HG03025 (cell line): Measurements from ENCODE around the gene MACROD2.
"Not testable (repeated sequence)": the region's sequence is repeated elsewhere in the genome, so short reads cannot be mapped to it uniquely, and the experiment has no call there.

Experiments used
- ATAC-seq: cut with Tn5 transposase; IDR thresholded peaks from one replicate; pipeline ENCODE4 v1.9.1; 2021; ENCODE audit warnings: mild to moderate bottlenecking, moderate library complexity; ENCODE audit not compliant: unreplicated experiment, low FRiP score

MACROD2 gene

GRCh38 chr20:15079594-15080340, 1084.5 kb downstream of the MACROD2 start:
- no peak for ATAC-seq

GRCh38 chr20:15081261-15081660, 1085.9 kb downstream of the MACROD2 start:
- no peak for ATAC-seq

- no peak for ATAC-seq
Observed at GRCh38 chr20:15091421-15092037, 1096.2 kb downstream of the MACROD2 start.

GRCh38 chr20:15098351-15098750, 1103.0 kb downstream of the MACROD2 start:
- no peak for ATAC-seq

GRCh38 chr20:15099130-15099529, 1103.8 kb downstream of the MACROD2 start:
- ATAC-seq = no peak

GRCh38 chr20:15100506-15101160, 1105.3 kb downstream of the MACROD2 start:
- no peak for ATAC-seq

GRCh38 chr20:15107931-15108330, 1112.6 kb downstream of the MACROD2 start:
- ATAC-seq = no peak

GRCh38 chr20:15109494-15109893, 1114.2 kb downstream of the MACROD2 start:
- ATAC-seq = no peak

- ATAC-seq = no peak
Observed at GRCh38 chr20:15111654-15112053, 1116.3 kb downstream of the MACROD2 start.

GRCh38 chr20:15113144-15113773, 1117.9 kb downstream of the MACROD2 start:
- ATAC-seq = no peak

GRCh38 chr20:15119852-15120487, 1124.7 kb downstream of the MACROD2 start:
- no peak for ATAC-seq

GRCh38 chr20:15122613-15123012, 1127.3 kb downstream of the MACROD2 start:
- ATAC-seq = no peak

- no peak for ATAC-seq
Observed at GRCh38 chr20:15131176-15131575, 1135.9 kb downstream of the MACROD2 start.

GRCh38 chr20:15138548-15139126, 1143.3 kb downstream of the MACROD2 start:
- ATAC-seq = no peak

GRCh38 chr20:15139522-15139921, 1144.2 kb downstream of the MACROD2 start:
- no peak for ATAC-seq

- no peak for ATAC-seq
Observed at GRCh38 chr20:15140286-15140685, 1145.0 kb downstream of the MACROD2 start.

GRCh38 chr20:15140940-15141339, 1145.6 kb downstream of the MACROD2 start:
- ATAC-seq = not testable (repeated sequence)

- no peak for ATAC-seq
Observed at GRCh38 chr20:15141861-15142260, 1146.5 kb downstream of the MACROD2 start.

GRCh38 chr20:15143478-15143877, 1148.2 kb downstream of the MACROD2 start:
- no peak for ATAC-seq

- ATAC-seq = no peak
Observed at GRCh38 chr20:15144916-15145315, 1149.6 kb downstream of the MACROD2 start.
